ENCODE results near the gene PRKCE. TPM values are rescaled to one million over a fixed set of nuclear protein-coding genes. Genes with fewer than 3 reads are reported as not detected.

Gene PRKCE
- total RNA-seq, 2 donors from 2014 or later: 7.2 to 25.4 TPM

- H3K36me3 ChIP-seq: no peaks in the 10 kb centered on the region
- no peak for DNase-seq (ENCODE audit: low spot score)
- intact Hi-C loops (cut with DNase I): no loop called here
- no peaks in the 10 kb centered on the region for H3K9me3 ChIP-seq
- peaks cover 4% of the 10 kb centered on the region for H3K4me1 ChIP-seq (replicated peaks)
- H3K4me3 ChIP-seq: no peak overlapping the region
- 80% methylated on average over 3 of the region's 3 CpGs for WGBS
- TF ChIP-seq, protein P1, sequence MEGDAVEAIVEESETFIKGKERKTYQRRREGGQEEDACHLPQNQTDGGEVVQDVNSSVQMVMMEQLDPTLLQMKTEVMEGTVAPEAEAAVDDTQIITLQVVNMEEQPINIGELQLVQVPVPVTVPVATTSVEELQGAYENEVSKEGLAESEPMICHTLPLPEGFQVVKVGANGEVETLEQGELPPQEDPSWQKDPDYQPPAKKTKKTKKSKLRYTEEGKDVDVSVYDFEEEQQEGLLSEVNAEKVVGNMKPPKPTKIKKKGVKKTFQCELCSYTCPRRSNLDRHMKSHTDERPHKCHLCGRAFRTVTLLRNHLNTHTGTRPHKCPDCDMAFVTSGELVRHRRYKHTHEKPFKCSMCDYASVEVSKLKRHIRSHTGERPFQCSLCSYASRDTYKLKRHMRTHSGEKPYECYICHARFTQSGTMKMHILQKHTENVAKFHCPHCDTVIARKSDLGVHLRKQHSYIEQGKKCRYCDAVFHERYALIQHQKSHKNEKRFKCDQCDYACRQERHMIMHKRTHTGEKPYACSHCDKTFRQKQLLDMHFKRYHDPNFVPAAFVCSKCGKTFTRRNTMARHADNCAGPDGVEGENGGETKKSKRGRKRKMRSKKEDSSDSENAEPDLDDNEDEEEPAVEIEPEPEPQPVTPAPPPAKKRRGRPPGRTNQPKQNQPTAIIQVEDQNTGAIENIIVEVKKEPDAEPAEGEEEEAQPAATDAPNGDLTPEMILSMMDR (IDR thresholded peaks at IDR 0.05): no peak
- TF ChIP-seq POLR2AphosphoS5 (IDR thresholded peaks at IDR 0.05): no peak
- no peak for TF ChIP-seq POLR2A (IDR thresholded peaks at IDR 0.05)
- peak overlapping the region in 1 of 2 donors; percentile 6 for H3K27ac ChIP-seq
- no peaks in the 10 kb centered on the region for H3K27me3 ChIP-seq (replicated peaks; ENCODE audit: insufficient read depth)
Observed at GRCh38 chr2:46067062-46067461, 415.6 kb downstream of the PRKCE start.

DNA sequence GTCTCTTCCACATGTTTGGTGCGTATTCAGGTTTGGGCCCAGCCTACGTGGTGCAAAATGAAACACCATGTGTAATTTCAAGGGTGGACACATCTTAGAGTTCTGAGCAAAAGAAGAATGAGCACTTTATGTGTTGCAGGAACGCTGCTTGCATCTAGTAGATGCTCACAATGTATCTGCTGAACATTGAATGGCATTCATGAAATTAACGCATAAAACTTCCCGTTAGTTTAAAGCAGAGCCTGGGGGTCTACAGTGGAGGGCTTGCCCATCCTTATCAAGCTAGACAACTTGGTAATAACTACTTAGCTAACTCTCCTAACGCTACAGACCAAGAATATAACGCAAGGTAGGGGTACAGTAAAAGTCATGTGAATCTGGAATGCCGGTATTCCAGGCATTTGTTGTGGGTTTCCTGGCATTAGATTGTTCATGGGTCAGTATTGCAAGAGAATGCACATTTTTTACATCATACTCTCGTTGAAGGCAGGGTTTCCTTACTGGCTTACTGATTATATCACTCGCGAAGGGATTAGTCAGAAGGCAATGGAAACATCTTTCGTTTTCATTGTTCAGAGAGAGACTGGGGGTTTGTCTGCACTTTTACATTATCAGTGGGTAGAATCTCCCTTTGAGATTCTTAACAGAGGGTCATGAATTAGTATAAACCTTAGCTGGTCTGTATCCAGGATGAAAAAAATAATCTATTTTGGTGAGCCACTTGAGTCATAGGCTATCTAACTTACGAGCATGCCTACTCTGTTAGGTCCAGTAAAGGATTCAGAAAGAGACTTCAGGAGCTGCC is 416.2 kb downstream of the PRKCE start:
- Histone ChIP-seq H3K36me3 (no peaks in the 10 kb centered on the region), H3K27me3 (replicated peaks; ENCODE audit: insufficient read depth) (no peaks in the 10 kb centered on the region), H3K27ac (peak overlapping the region in 1 of 2 donors; percentile 6), H3K9me3 (no peaks in the 10 kb centered on the region), H3K4me3 (no peak overlapping the region), H3K4me1 (replicated peaks) (peaks cover 4% of the 10 kb centered on the region)
- intact Hi-C loops (cut with DNase I): no loop called here
- DNase-seq (ENCODE audit: low spot score): no peak
- TF ChIP-seq POLR2AphosphoS5 (IDR thresholded peaks at IDR 0.05) (no peak), POLR2A (IDR thresholded peaks at IDR 0.05) (no peak)
- TF ChIP-seq, protein P1 (IDR thresholded peaks at IDR 0.05): no peak
- WGBS: 83% methylated on average over 13 of the region's 13 CpGs

DNA sequence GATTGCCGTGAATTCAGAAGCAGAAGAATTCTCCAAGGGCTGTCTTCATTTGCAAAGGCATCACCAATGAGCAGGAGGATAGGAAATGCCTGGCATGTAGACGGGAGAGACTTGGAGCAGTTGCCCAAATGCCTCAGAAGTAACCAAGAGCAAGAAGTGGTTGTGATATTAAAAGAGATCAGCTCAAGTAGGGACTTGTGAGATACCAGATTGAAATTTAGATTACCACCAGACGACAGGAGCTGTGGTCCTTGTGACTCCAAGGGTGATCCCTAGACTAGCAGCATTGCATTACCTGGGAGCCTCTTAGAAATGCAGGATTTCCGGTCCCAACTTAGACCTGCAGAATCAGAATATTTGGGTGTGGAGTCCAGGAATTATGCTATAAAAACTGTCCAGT is 417.2 kb downstream of the PRKCE start:
- WGBS: 75% methylated on average over 4 of the region's 4 CpGs
- no peak overlapping the region for H3K4me3 ChIP-seq
- H3K27me3 ChIP-seq (replicated peaks; ENCODE audit: insufficient read depth): no peaks in the 10 kb centered on the region
- H3K4me1 ChIP-seq (replicated peaks): no peaks in the 10 kb centered on the region
- H3K36me3 ChIP-seq: no peaks in the 10 kb centered on the region
- no peak for DNase-seq (ENCODE audit: low spot score)
- TF ChIP-seq, protein P1 (IDR thresholded peaks at IDR 0.05): no peak
- no peak for TF ChIP-seq POLR2AphosphoS5 (IDR thresholded peaks at IDR 0.05)
- TF ChIP-seq POLR2A (IDR thresholded peaks at IDR 0.05): no peak
- no peak overlapping the region for H3K27ac ChIP-seq
- H3K9me3 ChIP-seq: no peaks in the 10 kb centered on the region
- intact Hi-C loops (cut with DNase I): no loop called here

DNA sequence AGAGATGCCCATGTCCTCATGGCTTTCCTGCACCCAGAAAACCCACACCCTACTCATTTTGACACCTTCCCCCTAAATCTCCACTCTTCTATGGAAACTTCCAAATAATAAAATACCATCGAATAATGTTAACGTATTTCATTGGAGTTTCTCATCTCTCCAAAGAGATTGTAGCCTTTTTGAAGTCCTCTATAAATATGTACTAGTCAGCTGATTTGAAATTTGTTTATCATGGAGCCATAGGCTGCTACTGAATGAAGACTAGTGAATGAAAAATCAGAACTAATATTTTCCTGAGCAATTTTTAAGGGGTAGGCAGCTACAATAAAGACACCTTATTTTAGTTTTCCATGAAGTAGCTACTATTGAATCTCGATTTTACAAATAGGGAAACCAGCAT is 419.6 kb downstream of the PRKCE start:
- 96% methylated on average over 3 of the region's 3 CpGs for WGBS
- Histone ChIP-seq H3K27ac (no peak overlapping the region), H3K4me3 (no peak overlapping the region), H3K4me1 (replicated peaks) (no peaks in the 10 kb centered on the region), H3K36me3 (no peaks in the 10 kb centered on the region), H3K27me3 (replicated peaks; ENCODE audit: insufficient read depth) (no peaks in the 10 kb centered on the region), H3K9me3 (no peaks in the 10 kb centered on the region)
- no peak for DNase-seq (ENCODE audit: low spot score)
- intact Hi-C loops (cut with DNase I): no loop called here
- TF ChIP-seq POLR2A (IDR thresholded peaks at IDR 0.05): no peak

DNA sequence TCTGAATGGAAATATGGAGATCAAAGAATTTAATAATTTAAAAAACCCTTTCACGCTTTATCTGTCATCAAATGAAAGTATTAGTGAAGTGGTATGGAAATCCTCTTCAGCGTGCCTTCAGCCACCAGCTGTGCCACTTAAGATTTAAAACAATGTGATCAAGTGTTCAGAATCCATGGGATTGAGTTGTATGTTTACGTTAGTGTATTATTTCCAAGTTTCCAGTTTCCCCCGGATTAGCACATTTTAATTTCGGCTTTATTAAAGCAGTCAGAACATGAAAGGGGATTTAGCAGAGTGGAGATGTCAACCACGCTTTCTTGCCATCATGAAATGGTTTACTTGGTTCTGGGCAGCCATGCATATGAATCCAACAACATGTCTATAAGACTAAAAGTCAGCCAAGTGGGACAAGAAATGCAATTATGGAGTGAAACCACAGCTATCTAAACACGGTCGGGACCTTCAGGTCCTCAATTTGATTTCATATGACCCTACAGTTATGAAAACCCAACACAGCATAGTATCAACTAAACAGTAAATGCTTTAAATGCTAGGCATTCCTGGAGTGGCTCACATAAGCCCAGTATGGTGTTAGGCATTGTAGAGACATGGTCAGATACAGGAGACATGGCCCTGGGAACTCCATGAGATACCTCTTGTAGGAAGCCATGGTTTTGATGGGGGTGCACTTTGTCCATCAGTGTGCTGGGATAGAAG is 420.8 kb downstream of the PRKCE start:
- no peaks in the 10 kb centered on the region for H3K4me1 ChIP-seq (replicated peaks)
- 89% methylated on average over 8 of the region's 8 CpGs for WGBS
- H3K36me3 ChIP-seq: no peaks in the 10 kb centered on the region
- H3K27me3 ChIP-seq (replicated peaks; ENCODE audit: insufficient read depth): no peaks in the 10 kb centered on the region
- H3K4me3 ChIP-seq: no peak overlapping the region
- no peak overlapping the region for H3K27ac ChIP-seq
- intact Hi-C loops (cut with DNase I): no loop called here
- TF ChIP-seq, protein P1 (IDR thresholded peaks at IDR 0.05): no peak
- TF ChIP-seq POLR2A (IDR thresholded peaks at IDR 0.05) (no peak), POLR2AphosphoS5 (IDR thresholded peaks at IDR 0.05) (no peak)
- DNase-seq (ENCODE audit: low spot score): no peak
- no peaks in the 10 kb centered on the region for H3K9me3 ChIP-seq
